ENCODE data around the gene NUDT14.

The NUDT14 gene

GRCh38 chr14:105193916-105194782 is 13.0 kb upstream of the NUDT14 start:
- Histone ChIP-seq H3K9me3 (no peaks in the 10 kb centered on the region), H3K4me1 (no peaks in the 10 kb centered on the region; the same call in 1 of the 2 replicates), H3K36me3 (no peaks in the 10 kb centered on the region), H3K4me3 (ENCODE audit: low read depth, low read length) (no peak overlapping the region), H3K27me3 (no peaks in the 10 kb centered on the region)
- DNase-seq, result no peak
- TF ChIP-seq CTCF (IDR thresholded peaks at IDR 0.05; ENCODE audit: low read depth, low read length), result no peak

GRCh38 chr14:105192866-105193731 is 12.0 kb upstream of the NUDT14 start:
- no peak for DNase-seq
- Histone ChIP-seq H3K4me3 (ENCODE audit: low read depth, low read length) (no peak overlapping the region), H3K27me3 (no peaks in the 10 kb centered on the region), H3K36me3 (no peaks in the 10 kb centered on the region), H3K9me3 (no peaks in the 10 kb centered on the region; the same call in 1 of the 2 replicates), H3K4me1 (no peaks in the 10 kb centered on the region; the same call in 1 of the 2 replicates)
- no peak for TF ChIP-seq CTCF (IDR thresholded peaks at IDR 0.05; ENCODE audit: low read depth, low read length)

- no peak for TF ChIP-seq CTCF (IDR thresholded peaks at IDR 0.05; ENCODE audit: low read depth, low read length)
- no peaks in the 10 kb centered on the region; the same call in 1 of the 2 replicates for H3K9me3 ChIP-seq
- no peaks in the 10 kb centered on the region for H3K4me1 ChIP-seq
- H3K4me3 ChIP-seq (ENCODE audit: low read depth, low read length), result no peak overlapping the region
- H3K36me3 ChIP-seq, result no peaks in the 10 kb centered on the region
- DNase-seq, result no peak
- no peaks in the 10 kb centered on the region for H3K27me3 ChIP-seq
Measured at GRCh38 chr14:105187935-105188524, 6.9 kb upstream of the NUDT14 start.

GRCh38 chr14:105187116-105187515 is 6.0 kb upstream of the NUDT14 start:
- no peak overlapping the region for H3K4me3 ChIP-seq (ENCODE audit: low read depth, low read length)
- H3K9me3 ChIP-seq, result no peaks in the 10 kb centered on the region; the same call in 1 of the 2 replicates
- H3K36me3 ChIP-seq, result no peaks in the 10 kb centered on the region
- DNase-seq, result no peak
- TF ChIP-seq CTCF (IDR thresholded peaks at IDR 0.05; ENCODE audit: low read depth, low read length), result no peak
- no peaks in the 10 kb centered on the region for H3K27me3 ChIP-seq
- H3K4me1 ChIP-seq, result no peaks in the 10 kb centered on the region

GRCh38 chr14:105185973-105186372 is 4.9 kb upstream of the NUDT14 start:
- TF ChIP-seq CTCF (IDR thresholded peaks at IDR 0.05; ENCODE audit: low read depth, low read length), result no peak
- no peaks in the 10 kb centered on the region; the same call in 1 of the 2 replicates for H3K9me3 ChIP-seq
- H3K36me3 ChIP-seq, result no peaks in the 10 kb centered on the region
- H3K4me3 ChIP-seq (ENCODE audit: low read depth, low read length), result no peak overlapping the region
- H3K27me3 ChIP-seq, result no peaks in the 10 kb centered on the region
- no peaks in the 10 kb centered on the region for H3K4me1 ChIP-seq
- no peak for DNase-seq
